ELF-1 (cell line): ENCODE data around the gene BLVRA.

ENCODE experiments used
- DNase-seq: peaks from one replicate; pipeline ENCODE4 v3.0.0-alpha.2; 2016; ENCODE audit warnings: low read depth, low spot score

BLVRA gene

GRCh38 chr7:43856316-43856715, 97.8 kb downstream of the BLVRA start:
- DNase-seq = no peak
